Peyer's patch (tissue), 4 donors: ENCODE results near the gene STK39. TPM values are rescaled to one million over a fixed set of nuclear protein-coding genes. Genes with fewer than 3 reads are reported as not detected.
"Not testable (repeated sequence)": the region's sequence is repeated elsewhere in the genome, so short reads cannot be mapped to it uniquely, and the experiment has no call there.

ENCODE experiments used
- DNase-seq, 3 donors: peaks; one replicate each; pipeline ENCODE4 v3.0.0-alpha.2; 2017 to 2019
- H3K27ac ChIP-seq, 4 donors: fragments of 200-600 bp; sonication (generic); one replicate each; pipeline ENCODE4 v1.5.1; 2016 to 2019
- H3K27me3 ChIP-seq, 2 donors: fragments of 200-600 bp; sonication (generic); one replicate each; pipeline ENCODE4 v1.5.1; 2019
- H3K36me3 ChIP-seq, 3 donors: fragments of 200-600 bp; sonication (generic); one replicate each; pipeline ENCODE4 v1.5.1; 2016 to 2019
- H3K4me1 ChIP-seq, 4 donors: fragments of 200-600 bp; sonication (generic); one replicate each; pipeline ENCODE4 v1.5.1; 2016 to 2019
- H3K4me3 ChIP-seq, 4 donors: fragments of 200-600 bp; sonication (generic); 1 replicate in 3 of 4; 2 replicates in 1 of 4; pipeline ENCODE4 v1.5.1; 2016 to 2019; ENCODE audit warnings: mild to moderate bottlenecking in 1 of 4
- H3K9me3 ChIP-seq, 4 donors: fragments of 200-600 bp; sonication (generic); one replicate each; pipeline ENCODE4 v1.5.1; 2016 to 2019; ENCODE audit warnings: mild to moderate bottlenecking in 1 of 4
- CTCF ChIP-seq, 6 experiments: fragments of 450-650 bp in 4 of 6; fragments of 200-600 bp in 2 of 6; sonication (generic) in 1 of 6; IDR thresholded peaks; one replicate each; pipeline ENCODE4 v1.5.1; 2017 to 2019; ENCODE audit warnings: antibody characterized with exemption in 6 of 6, mild to moderate bottlenecking in 3 of 6, moderate library complexity in 1 of 6
- POLR2A ChIP-seq, 2 donors: fragments of 450-650 bp; IDR thresholded peaks; one replicate each; pipeline ENCODE4 v1.5.1; 2017; ENCODE audit warnings: antibody characterized with exemption in 2 of 2, mild to moderate bottlenecking in 2 of 2, moderate library complexity in 2 of 2
- total RNA-seq, 4 donors: library from RNA; depleted of rRNA; stranded (reverse); fragments of >200 nt; gene quantifications; one replicate each; pipeline ENCODE4 v1.1.0, GENCODE V29; 2016

Gene STK39
- total RNA-seq, 4 donors from 2014 or later: 39.6 to 55.9 (median 51.0) TPM

- H3K4me1 ChIP-seq: no peaks in the 10 kb centered on the region
- TF ChIP-seq CTCF (IDR thresholded peaks at IDR 0.05) (no peak), POLR2A (IDR thresholded peaks at IDR 0.05) (no peak)
- no peaks in the 10 kb centered on the region for H3K27me3 ChIP-seq
- H3K9me3 ChIP-seq: no peaks in the 10 kb centered on the region
- H3K36me3 ChIP-seq: no peaks in the 10 kb centered on the region
- DNase-seq: peak in 1 of 3 donors; percentile 58
- no peak overlapping the region for H3K27ac ChIP-seq
- no peak overlapping the region for H3K4me3 ChIP-seq
Measured at GRCh38 chr2:168289880-168290279, 42.5 kb upstream of the STK39 start.

- H3K4me1 ChIP-seq: no peaks in the 10 kb centered on the region
- no peak overlapping the region for H3K27ac ChIP-seq
- H3K9me3 ChIP-seq: no peaks in the 10 kb centered on the region
- H3K4me3 ChIP-seq: no peak overlapping the region
- no peak for DNase-seq
- no peaks in the 10 kb centered on the region for H3K36me3 ChIP-seq
- H3K27me3 ChIP-seq: no peaks in the 10 kb centered on the region
- TF ChIP-seq CTCF (IDR thresholded peaks at IDR 0.05): no peak
- no peak for TF ChIP-seq POLR2A (IDR thresholded peaks at IDR 0.05)
Measured at GRCh38 chr2:168286535-168286934, 39.1 kb upstream of the STK39 start.

- DNase-seq: peak in 2 of 3 donors; percentile 78 to 89
- no peaks in the 10 kb centered on the region for H3K9me3 ChIP-seq
- no peaks in the 10 kb centered on the region for H3K27me3 ChIP-seq
- TF ChIP-seq POLR2A (IDR thresholded peaks at IDR 0.05) (no peak), CTCF (IDR thresholded peaks at IDR 0.05) (no peak)
- H3K4me3 ChIP-seq: no peak overlapping the region
- H3K36me3 ChIP-seq: no peaks in the 10 kb centered on the region
- H3K27ac ChIP-seq: peak overlapping the region in 2 of 4 donors; percentile 47 to 59
- H3K4me1 ChIP-seq: peaks cover 0 to 8% (median 2%) of the 10 kb centered on the region in 4 donors
Measured at GRCh38 chr2:168278424-168278888, 31.1 kb upstream of the STK39 start.

GRCh38 chr2:168277276-168277675, 29.9 kb upstream of the STK39 start:
- no peaks in the 10 kb centered on the region for H3K9me3 ChIP-seq
- H3K27me3 ChIP-seq: no peaks in the 10 kb centered on the region
- TF ChIP-seq CTCF (IDR thresholded peaks at IDR 0.05) (no peak), POLR2A (IDR thresholded peaks at IDR 0.05) (no peak)
- DNase-seq: no peak
- H3K4me3 ChIP-seq: no peak overlapping the region
- peaks cover 0 to 8% (median 2%) of the 10 kb centered on the region in 4 donors for H3K4me1 ChIP-seq
- no peaks in the 10 kb centered on the region for H3K36me3 ChIP-seq
- H3K27ac ChIP-seq: peak overlapping the region in 1 of 4 donors; percentile 59

GRCh38 chr2:168272225-168272624, 24.8 kb upstream of the STK39 start:
- no peaks in the 10 kb centered on the region for H3K4me1 ChIP-seq
- TF ChIP-seq POLR2A (IDR thresholded peaks at IDR 0.05): no peak
- TF ChIP-seq CTCF (IDR thresholded peaks at IDR 0.05): no peak
- no peaks in the 10 kb centered on the region for H3K9me3 ChIP-seq
- H3K27ac ChIP-seq: no peak overlapping the region
- no peak overlapping the region for H3K4me3 ChIP-seq
- H3K36me3 ChIP-seq: no peaks in the 10 kb centered on the region
- H3K27me3 ChIP-seq: no peaks in the 10 kb centered on the region
- no peak for DNase-seq

- not testable (repeated sequence) for DNase-seq
Measured at GRCh38 chr2:168262926-168263325, 15.5 kb upstream of the STK39 start.

More at GRCh38 chr2:168262926-168263325, 15.5 kb upstream of the STK39 start:
- H3K4me1 ChIP-seq, H3K27me3 ChIP-seq, H3K9me3 ChIP-seq, H3K36me3 ChIP-seq, H3K27ac ChIP-seq, H3K4me3 ChIP-seq: not testable (repeated sequence)
